K562 (cell line): ENCODE data around the gene CASKIN1. TPM values are rescaled to one million over a fixed set of nuclear protein-coding genes. Genes with fewer than 3 reads are reported as not detected.

Source experiments
- ARID1B ChIP-seq: fragments of 450-650 bp; IDR thresholded peaks from 2 replicates; pipeline ENCODE4 v1.6.1; 2016; ENCODE audit warnings: antibody characterized with exemption, mild to moderate bottlenecking, inconsistent platforms
- CCAR2 ChIP-seq: fragments of 200-400 bp; formaldehyde crosslinking; IDR thresholded peaks from 2 replicates; pipeline ENCODE4 v1.6.1; 2017; ENCODE audit warnings: mild to moderate bottlenecking, low read depth, low read length
- CEBPB ChIP-seq: fragments of 450-650 bp; IDR thresholded peaks from 2 replicates; pipeline ENCODE4 v1.6.1; 2016; ENCODE audit warnings: missing genetic modification characterization, missing compliant biosample characterization
- CEBPZ ChIP-seq: fragments of 150-350 bp; IDR thresholded peaks from 2 replicates; pipeline ENCODE4 v1.6.1; 2014; ENCODE audit warnings: low read depth, mild to moderate bottlenecking, low read length, borderline replicate concordance
- ESRRB ChIP-seq: fragments of 250-450 bp; sonication (Bioruptor Pico); IDR thresholded peaks from 2 replicates; pipeline ENCODE4 v1.5.0; 2020; ENCODE audit warnings: mild to moderate bottlenecking, moderate library complexity, borderline replicate concordance
- FOXJ2 ChIP-seq: fragments of 200-800 bp; sonication (Bioruptor generic); IDR thresholded peaks from 2 replicates; pipeline ENCODE4 v1.6.1; 2016; ENCODE audit warnings: missing genetic modification characterization, missing compliant biosample characterization
- NCOR1 ChIP-seq: fragments of 450-650 bp; IDR thresholded peaks from 2 replicates; pipeline ENCODE4 v1.6.1; 2016; ENCODE audit warnings: mild to moderate bottlenecking, moderate library complexity
- NFE2 ChIP-seq: IDR thresholded peaks from 2 replicates; pipeline ENCODE4 v1.6.1; 2014; ENCODE audit warnings: antibody characterized with exemption, low read depth
- TEAD2 ChIP-seq: fragments of 450-650 bp; IDR thresholded peaks from 2 replicates; pipeline ENCODE4 v1.6.1; 2016; ENCODE audit warnings: missing genetic modification characterization, control low read depth, missing compliant biosample characterization
- ZBTB43 ChIP-seq: sonication (generic); formaldehyde crosslinking; IDR thresholded peaks from 2 replicates; pipeline ENCODE4 v1.8.0; 2023; ENCODE audit warnings: mild to moderate bottlenecking, missing genetic modification reagents
- ZNF239 ChIP-seq: fragments of 250-450 bp; sonication (Bioruptor Pico); IDR thresholded peaks from 2 replicates; pipeline ENCODE4 v1.4.0; 2020; ENCODE audit warnings: mild to moderate bottlenecking
- ZNF609 ChIP-seq: sonication (generic); formaldehyde crosslinking; IDR thresholded peaks from 2 replicates; pipeline ENCODE4 v1.8.1; 2023; ENCODE audit warnings: missing genetic modification reagents, mild to moderate bottlenecking, borderline replicate concordance
- ZNF75A ChIP-seq: fragments of 450-650 bp; formaldehyde crosslinking; IDR thresholded peaks from 2 replicates; pipeline ENCODE4 v1.4.0; 2020; ENCODE audit warnings: mild to moderate bottlenecking
- polyA plus RNA-seq, 8 experiments: library from polyadenylated mRNA; depleted of rRNA in 4 of 8; stranded (reverse) in 5 of 8; unstranded in 3 of 8; fragments of >200 nt; fragmentation: Nextera tagmentation in 2 of 8; fragmentation: Illumina TruSeq in 1 of 8; extraction: Ambion mirVana in 2 of 8; extraction: Trizol in 1 of 8; gene quantifications; 2 replicates each; pipeline versions ENCODE4 v1.2.1 to v1.2.3, GENCODE V29; 2011 to 2014; ENCODE audit warnings: inconsistent platforms in 1 of 8, missing spikeins in 1 of 8
- total RNA-seq, 7 experiments: library from RNA; depleted of rRNA in 6 of 7; stranded (reverse); fragments of >200 nt in 6 of 7; fragmentation: Illumina TruSeq in 2 of 7; extraction: Trizol in 2 of 7; gene quantifications; 2 replicates each; pipeline versions ENCODE4 v1.2.1 to v1.2.3, GENCODE V29; 2011 to 2021; ENCODE audit warnings: low replicate concordance in 1 of 7
- TF ChIP-seq, protein P1 (sequence below): fragments of 450-650 bp; conservative IDR thresholded peaks from 2 replicates; pipeline ENCODE4 v1.6.1; 2016; ENCODE audit warnings: missing genetic modification characterization, low read depth, mild to moderate bottlenecking, control low read depth, missing compliant biosample characterization

Gene CASKIN1
- total and polyA plus RNA-seq, 9 of the 15 experiments (the other 6 are each of a cell fraction or from before 2014, with no cell fraction given): 0.15 to 4.5 (median 1.5) TPM; not detected in 2

DNA sequence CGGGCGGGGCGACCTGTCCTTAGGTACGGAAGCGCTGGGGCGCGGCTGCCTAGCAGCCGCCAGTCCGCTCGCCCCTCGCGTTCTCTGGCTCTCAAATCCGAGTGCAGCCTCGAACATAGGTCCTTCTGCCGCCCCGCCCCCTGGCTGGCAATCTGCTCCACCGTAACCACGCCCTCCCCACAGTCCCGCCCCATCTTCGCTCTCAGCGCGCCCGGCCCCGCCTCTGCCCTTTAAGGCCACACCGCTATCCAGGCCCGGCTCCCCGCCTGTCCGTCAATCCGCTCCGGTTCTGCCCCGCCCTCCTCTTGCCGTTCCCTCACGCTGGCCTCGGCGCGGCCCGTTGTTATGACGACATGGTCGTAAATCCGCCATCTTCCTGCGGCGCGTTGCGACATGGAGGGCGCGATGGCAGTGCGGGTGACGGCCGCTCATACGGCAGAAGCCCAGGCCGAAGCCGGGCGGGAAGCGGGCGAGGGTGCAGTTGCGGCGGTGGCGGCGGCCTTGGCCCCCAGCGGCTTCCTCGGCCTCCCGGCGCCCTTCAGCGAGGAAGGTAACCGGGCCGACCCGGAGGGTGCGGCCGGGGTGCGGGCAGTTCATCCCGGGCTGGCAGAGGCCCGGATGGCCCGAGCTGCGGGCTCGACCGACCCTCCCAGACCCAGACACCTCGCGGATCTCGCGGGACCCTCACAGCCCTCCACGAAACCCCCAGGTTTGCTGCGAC, 27.0 kb upstream of the CASKIN1 start, which contains the start of gene E4F1 (continued):
- TF ChIP-seq ZNF609 (CRISPR knock-in tag) (peak; percentile 79; the same call in 1 of the 2 replicates), TEAD2 (no peak), CEBPZ (no peak), NFE2 (peak; percentile 8; the same call in 1 of the 2 replicates), FOXJ2 (tag) (peak; percentile 80; the same call in 1 of the 2 replicates), NCOR1 (no peak), ZNF75A (no peak), ESRRB (no peak), CEBPB (tag) (peak; percentile 98), ZBTB43 (CRISPR knock-in tag) (no peak), CCAR2 (no peak), ZNF239 (CRISPR knock-in tag) (no peak), ARID1B (no peak)
- TF ChIP-seq, protein P1, sequence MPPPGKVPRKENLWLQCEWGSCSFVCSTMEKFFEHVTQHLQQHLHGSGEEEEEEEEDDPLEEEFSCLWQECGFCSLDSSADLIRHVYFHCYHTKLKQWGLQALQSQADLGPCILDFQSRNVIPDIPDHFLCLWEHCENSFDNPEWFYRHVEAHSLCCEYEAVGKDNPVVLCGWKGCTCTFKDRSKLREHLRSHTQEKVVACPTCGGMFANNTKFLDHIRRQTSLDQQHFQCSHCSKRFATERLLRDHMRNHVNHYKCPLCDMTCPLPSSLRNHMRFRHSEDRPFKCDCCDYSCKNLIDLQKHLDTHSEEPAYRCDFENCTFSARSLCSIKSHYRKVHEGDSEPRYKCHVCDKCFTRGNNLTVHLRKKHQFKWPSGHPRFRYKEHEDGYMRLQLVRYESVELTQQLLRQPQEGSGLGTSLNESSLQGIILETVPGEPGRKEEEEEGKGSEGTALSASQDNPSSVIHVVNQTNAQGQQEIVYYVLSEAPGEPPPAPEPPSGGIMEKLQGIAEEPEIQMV (tag): no peak
